MV-4-11 (cell line): ENCODE data around the gene KIN.
A peak's percentile ranks its signal among the peaks of the same experiment; 100 is the strongest.
"Not testable (repeated sequence)": the region's sequence is repeated elsewhere in the genome, so short reads cannot be mapped to it uniquely, and the experiment has no call there.

Experiments used
- DNase-seq: peaks from one replicate; lab custom pipeline; 2025; lab: John Stamatoyannopoulos, UW

Gene KIN

DNA sequence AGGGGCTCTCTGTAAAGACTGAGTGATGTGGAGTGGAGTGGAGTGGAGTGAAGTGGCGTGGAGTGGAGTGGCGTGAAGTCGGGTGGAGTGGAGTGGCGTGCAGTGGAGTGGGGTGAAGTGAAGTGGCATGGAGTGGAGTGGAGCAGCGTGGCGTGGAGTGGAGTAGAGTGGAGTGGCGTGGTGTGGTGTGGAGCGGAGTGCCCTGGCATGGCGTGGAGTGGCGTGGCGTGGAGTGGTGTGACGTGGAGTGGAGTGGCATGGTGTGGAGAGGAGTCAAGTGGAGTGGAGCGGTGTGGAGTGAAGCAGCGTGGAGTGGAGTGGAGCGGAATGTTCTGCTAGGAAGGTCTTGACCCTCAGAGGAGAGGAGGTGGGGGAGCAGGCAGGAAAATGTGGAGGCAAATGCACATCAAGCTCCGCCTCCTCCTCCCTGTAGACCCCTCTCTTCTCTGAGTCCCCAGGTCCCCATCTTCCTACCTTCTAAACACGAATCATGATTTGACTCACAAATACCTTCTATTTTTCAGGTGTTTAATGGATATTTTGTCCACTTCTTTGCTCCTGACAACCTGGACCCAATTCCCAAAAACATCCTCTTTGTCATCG is 64.8 kb downstream of the KIN start:
- DNase-seq: no peak

DNA sequence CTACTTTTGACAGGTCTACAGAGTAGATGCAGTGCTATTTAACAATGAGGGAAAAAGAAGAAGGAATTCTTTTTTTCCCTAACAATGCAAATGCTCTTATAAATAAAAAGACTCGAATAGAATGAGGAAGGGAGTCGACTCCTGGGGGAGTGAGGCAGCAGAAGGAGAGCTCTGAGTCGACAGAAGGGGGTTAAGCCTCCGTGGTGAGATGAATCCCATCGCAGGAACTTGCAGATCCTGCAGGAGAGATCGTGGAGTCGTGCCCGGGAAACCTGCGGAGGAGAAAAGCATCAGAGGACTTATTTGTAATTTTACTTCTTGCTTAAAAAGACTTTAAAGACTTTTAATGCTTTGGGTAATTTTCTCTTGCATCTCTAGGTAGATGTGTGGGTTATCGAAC is 67.3 kb downstream of the KIN start:
- no peak for DNase-seq

DNA sequence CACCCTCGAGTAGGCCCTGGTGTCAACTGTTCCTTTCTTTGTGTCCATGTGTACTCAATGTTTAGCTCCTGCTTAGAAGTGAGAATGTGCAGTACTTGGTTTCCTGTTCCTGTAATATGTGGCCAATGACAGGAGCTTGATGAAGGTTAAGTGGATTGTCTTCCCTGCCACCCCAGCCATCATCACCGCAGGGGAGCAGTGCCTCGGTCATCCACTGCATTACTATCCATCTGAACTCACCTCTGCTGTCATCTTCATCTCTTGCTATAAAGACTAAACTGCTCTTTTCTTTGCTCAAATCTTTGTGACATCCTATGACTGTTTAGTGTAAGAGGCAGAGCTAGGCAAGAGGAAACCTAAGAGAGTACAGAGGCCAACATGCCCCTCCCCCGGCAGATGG is 69.1 kb downstream of the KIN start:
- no peak for DNase-seq

- peak; percentile 41 for DNase-seq
Measured at GRCh38 chr10:7717767-7718166, 70.0 kb downstream of the KIN start.

DNA sequence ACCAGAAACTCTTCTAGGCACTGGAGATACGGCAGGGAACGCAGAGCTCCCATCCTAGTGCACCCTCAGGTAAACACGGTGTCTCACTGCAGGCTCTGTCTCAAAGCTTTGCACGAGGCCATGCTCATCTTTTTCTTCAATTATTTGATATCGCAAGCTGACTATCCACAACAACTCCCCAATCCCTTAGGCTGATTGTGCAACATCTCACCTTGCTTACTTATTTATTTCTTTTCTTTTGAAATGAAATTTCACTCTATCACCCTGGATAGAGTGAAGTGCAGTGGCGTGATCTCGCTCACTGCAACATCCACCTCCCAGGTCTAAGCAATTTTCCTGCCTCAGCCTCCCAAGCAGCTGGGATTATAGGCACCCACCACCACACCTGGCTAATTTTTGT is 72.3 kb downstream of the KIN start:
- DNase-seq: no peak

DNA sequence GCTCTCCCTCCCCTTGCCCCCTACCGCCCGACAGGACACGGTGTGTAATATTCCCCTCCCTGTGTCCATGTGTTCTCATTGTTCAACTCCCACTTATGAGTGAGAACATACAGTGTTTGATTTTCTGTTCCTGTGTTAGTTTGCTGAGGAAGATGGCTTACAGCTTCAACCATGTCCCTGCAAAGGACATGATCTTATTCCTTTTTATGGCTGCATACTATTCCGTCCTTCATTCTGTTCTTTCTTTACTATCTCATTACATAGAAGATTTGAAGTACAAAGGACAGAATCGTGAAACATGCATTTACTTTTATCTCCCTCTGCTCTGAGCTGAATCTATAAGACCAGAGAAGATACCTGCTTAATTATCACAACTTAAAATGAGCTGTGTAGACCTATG is 76.7 kb downstream of the KIN start:
- not testable (repeated sequence) for DNase-seq

DNA sequence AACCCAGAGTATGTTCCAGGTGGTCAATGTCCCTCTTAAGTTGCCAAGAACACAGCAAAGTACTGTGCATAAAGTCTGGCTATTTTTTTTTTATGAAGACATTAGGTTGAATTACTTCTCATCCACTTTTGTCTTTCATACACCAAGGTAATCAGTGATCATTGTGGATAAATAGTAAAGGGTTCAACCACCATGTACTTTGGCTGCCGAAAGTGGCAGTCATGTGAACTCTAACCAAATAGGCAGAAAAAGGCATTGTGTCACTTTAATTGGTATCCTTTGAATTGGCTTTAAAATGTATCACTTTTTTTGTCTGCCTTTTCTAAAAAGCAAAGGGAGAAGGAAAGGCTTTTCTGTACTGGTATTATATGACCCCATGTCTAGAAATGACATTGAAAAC is 77.3 kb downstream of the KIN start:
- no peak for DNase-seq

GRCh38 chr10:7708832-7709231 is 79.0 kb downstream of the KIN start:
- no peak for DNase-seq

DNA sequence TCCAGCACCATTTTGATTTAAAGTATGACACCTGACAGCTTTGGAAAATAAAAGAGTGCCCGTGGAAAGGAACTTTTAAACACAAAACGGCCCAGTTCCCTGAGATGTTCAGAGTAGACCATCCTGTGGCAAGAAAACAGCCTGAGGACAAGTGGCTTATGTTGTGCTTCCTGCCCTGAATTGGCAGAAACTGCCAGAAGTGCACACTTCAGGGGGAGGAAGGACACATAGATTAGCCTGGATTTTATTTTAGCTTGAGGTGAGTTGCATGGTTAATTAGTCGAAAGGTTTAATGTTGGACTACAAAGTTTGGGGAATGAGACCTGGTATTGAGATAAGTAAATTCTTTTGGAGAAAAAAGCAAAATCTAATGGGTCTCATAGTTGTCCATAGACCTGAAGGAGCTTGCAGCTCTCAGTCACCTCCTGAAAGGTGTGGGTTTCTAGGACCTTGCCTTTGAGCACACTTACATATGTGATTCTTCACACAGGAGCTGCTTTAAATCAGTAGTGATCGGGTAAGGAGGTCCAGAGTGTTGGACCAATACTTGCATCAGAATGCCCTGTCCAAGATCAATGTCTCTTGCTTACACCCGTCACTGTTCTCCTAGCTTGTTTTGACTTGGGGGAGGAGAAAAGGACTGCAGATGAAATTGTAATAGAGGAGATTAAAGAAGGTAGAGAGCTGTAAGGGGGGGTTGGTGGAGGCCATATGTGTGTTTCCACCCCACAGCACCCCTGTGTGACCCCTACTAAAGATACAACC is 79.8 kb downstream of the KIN start:
- peak; percentile 22 for DNase-seq

DNA sequence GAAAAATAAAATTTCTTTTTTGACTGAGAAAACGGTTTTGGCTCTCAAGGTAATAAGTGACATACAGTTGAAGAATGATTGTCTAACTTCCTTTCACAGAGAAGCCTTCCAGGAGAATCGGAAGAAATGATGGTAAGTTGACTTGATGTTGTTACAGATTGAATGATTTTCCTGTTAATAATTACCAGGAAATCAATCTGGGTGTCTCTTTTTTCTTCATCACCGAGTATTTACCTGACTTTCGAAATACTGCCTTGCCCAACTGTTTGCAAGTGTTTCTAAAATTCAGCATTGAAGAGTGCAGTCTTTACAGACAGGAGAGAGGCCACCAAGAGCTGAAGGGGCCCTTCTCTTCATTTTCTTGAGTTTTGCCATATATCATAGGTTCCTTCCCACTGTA is 80.7 kb downstream of the KIN start:
- no peak for DNase-seq

GRCh38 chr10:7706534-7707073 is 81.2 kb downstream of the KIN start:
- DNase-seq: no peak

GRCh38 chr10:7705341-7705740 is 82.5 kb downstream of the KIN start:
- DNase-seq: no peak

- no peak for DNase-seq
Measured at GRCh38 chr10:7704071-7705016, 83.4 kb downstream of the KIN start.

DNA sequence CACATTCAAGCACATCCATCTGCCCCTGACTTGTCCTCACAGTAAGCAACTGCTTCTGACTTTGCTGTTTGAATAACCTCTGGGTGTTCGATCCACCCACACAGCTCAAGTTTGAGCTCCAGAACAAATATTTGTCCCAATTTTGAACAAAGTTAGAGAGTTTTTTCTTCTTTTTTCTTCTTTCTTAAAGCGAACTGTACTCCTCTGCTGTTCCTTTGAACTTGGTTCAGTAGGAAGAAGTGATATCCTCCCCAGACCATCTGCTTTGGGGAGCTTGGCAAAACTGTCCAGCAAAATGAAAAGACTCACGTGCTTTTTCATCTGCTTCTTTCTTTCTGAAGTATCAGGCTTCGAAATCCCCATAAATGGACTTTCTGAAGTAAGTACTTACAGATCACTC is 84.7 kb downstream of the KIN start, which contains the start of gene ITIH2:
Gene ITIH2 (plus strand): TSS at position 177 of the 400 bp plus-strand sequence. CDS start 119 bp downstream, at position 296.
- no peak for DNase-seq

GRCh38 chr10:7702288-7702812 is 85.4 kb downstream of the KIN start:
- no peak for DNase-seq

DNA sequence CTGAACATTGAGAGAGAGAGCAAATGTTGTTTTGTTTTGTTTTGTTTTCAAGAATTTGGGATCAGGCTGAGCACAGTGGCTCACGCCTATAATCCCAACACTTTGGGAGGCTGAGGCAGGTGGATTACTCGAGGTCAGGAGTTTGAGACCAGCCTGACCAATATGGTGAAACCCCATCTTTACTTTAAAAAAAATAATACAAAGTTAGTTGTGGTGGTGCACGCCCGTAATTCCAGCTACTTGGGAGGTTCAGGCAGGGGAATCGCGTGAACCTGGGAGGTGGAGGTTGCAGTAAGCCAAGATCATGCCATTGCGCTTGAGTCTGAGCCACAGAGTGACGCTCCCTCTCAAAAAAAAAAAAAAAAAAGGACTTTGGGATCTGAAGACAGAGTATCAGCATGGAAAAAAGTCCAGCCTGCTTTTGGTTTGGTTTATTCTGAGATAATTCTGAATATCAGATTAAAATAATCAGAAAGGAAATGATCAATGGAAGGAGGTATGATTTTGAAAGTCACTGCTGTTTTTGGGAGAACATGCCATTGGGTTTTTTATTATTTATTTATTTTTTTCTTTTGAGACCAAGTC is 86.5 kb downstream of the KIN start:
- no peak for DNase-seq
